ENCODE data around the gene COG5.

COG5 gene

GRCh38 chr7:107186240-107186639, 377.5 kb downstream of the COG5 start:
- no peaks in the 10 kb centered on the region for H3K36me3 ChIP-seq (ENCODE audit: insufficient read depth)
- no peak for TF ChIP-seq CTCF (conservative IDR thresholded peaks at IDR 0.05; ENCODE audit: low read depth, low read length)
- H4K20me1 ChIP-seq (ENCODE audit: insufficient read depth): no peaks in the 10 kb centered on the region
- H2AFZ ChIP-seq (ENCODE audit: low read depth): no peak overlapping the region
- no peak overlapping the region for H3K27ac ChIP-seq
- H3K4me2 ChIP-seq: no peak overlapping the region
- no peak overlapping the region for H3K9ac ChIP-seq
- H3K4me3 ChIP-seq (IDR thresholded peaks at IDR 0.05; ENCODE audit: insufficient read depth, low read depth, low read length): no peak overlapping the region
- H3K27me3 ChIP-seq (ENCODE audit: insufficient read depth, low read depth): no peaks in the 10 kb centered on the region
- no peaks in the 10 kb centered on the region for H3K79me2 ChIP-seq (ENCODE audit: insufficient read depth, low read depth)
- no peaks in the 10 kb centered on the region for H3K4me1 ChIP-seq (ENCODE audit: low read depth, poor library complexity, severe bottlenecking)

- Histone ChIP-seq H3K9ac (no peak overlapping the region), H3K27me3 (ENCODE audit: insufficient read depth, low read depth) (no peaks in the 10 kb centered on the region), H3K27ac (no peak overlapping the region), H3K79me2 (ENCODE audit: insufficient read depth, low read depth) (no peaks in the 10 kb centered on the region), H2AFZ (ENCODE audit: low read depth) (no peak overlapping the region), H3K4me1 (ENCODE audit: low read depth, poor library complexity, severe bottlenecking) (no peaks in the 10 kb centered on the region), H3K4me3 (IDR thresholded peaks at IDR 0.05; ENCODE audit: insufficient read depth, low read depth, low read length) (no peak overlapping the region), H4K20me1 (ENCODE audit: insufficient read depth) (no peaks in the 10 kb centered on the region), H3K36me3 (ENCODE audit: insufficient read depth) (no peaks in the 10 kb centered on the region), H3K4me2 (no peak overlapping the region)
- no peak for TF ChIP-seq CTCF (conservative IDR thresholded peaks at IDR 0.05; ENCODE audit: low read depth, low read length)
Measured at GRCh38 chr7:107185716-107186115, 378.0 kb downstream of the COG5 start.

GRCh38 chr7:107181172-107181571, 382.5 kb downstream of the COG5 start:
- Histone ChIP-seq H3K27ac (no peak overlapping the region), H2AFZ (ENCODE audit: low read depth) (no peak overlapping the region), H3K4me3 (IDR thresholded peaks at IDR 0.05; ENCODE audit: insufficient read depth, low read depth, low read length) (no peak overlapping the region), H3K27me3 (ENCODE audit: insufficient read depth, low read depth) (no peaks in the 10 kb centered on the region), H3K36me3 (ENCODE audit: insufficient read depth) (no peaks in the 10 kb centered on the region), H4K20me1 (ENCODE audit: insufficient read depth) (no peaks in the 10 kb centered on the region), H3K4me1 (ENCODE audit: low read depth, poor library complexity, severe bottlenecking) (peaks cover 9% of the 10 kb centered on the region), H3K79me2 (ENCODE audit: insufficient read depth, low read depth) (peaks cover 21% of the 10 kb centered on the region; the same call in 1 of the 2 replicates), H3K4me2 (no peak overlapping the region), H3K9ac (no peak overlapping the region)
- no peak for TF ChIP-seq CTCF (conservative IDR thresholded peaks at IDR 0.05; ENCODE audit: low read depth, low read length)

GRCh38 chr7:107180378-107180777, 383.3 kb downstream of the COG5 start:
- Histone ChIP-seq H3K9ac (no peak overlapping the region), H3K4me2 (no peak overlapping the region), H3K4me1 (ENCODE audit: low read depth, poor library complexity, severe bottlenecking) (peaks cover 9% of the 10 kb centered on the region), H3K4me3 (IDR thresholded peaks at IDR 0.05; ENCODE audit: insufficient read depth, low read depth, low read length) (no peak overlapping the region), H2AFZ (ENCODE audit: low read depth) (no peak overlapping the region), H3K27ac (no peak overlapping the region), H3K36me3 (ENCODE audit: insufficient read depth) (no peaks in the 10 kb centered on the region), H4K20me1 (ENCODE audit: insufficient read depth) (no peaks in the 10 kb centered on the region), H3K79me2 (ENCODE audit: insufficient read depth, low read depth) (peaks cover 25% of the 10 kb centered on the region; the same call in 1 of the 2 replicates), H3K27me3 (ENCODE audit: insufficient read depth, low read depth) (no peaks in the 10 kb centered on the region)
- TF ChIP-seq CTCF (conservative IDR thresholded peaks at IDR 0.05; ENCODE audit: low read depth, low read length): no peak

All from KMS-11 (cell line).